Stomach smooth muscle (tissue), 2 donors: ENCODE measurements around the gene MAP3K19.

Experiments used
- H3K27ac ChIP-seq: one replicate; pipeline ENCODE4 v1.7.0; 2013; ENCODE audit warnings: mild to moderate bottlenecking, low read length, inconsistent platforms
- H3K27me3 ChIP-seq, 2 donors: one replicate each; pipeline ENCODE4 v1.7.0; 2013; ENCODE audit warnings: low read length in 2 of 2; ENCODE audit not compliant: insufficient read depth in 2 of 2, control insufficient read depth in 1 of 2
- H3K36me3 ChIP-seq, 2 donors: one replicate each; pipeline ENCODE4 v1.7.0; 2013; ENCODE audit warnings: low read length in 2 of 2; ENCODE audit not compliant: control insufficient read depth in 2 of 2, insufficient read depth in 2 of 2
- H3K4me1 ChIP-seq: one replicate; pipeline ENCODE4 v1.7.0; 2013; ENCODE audit warnings: low read length; ENCODE audit not compliant: control insufficient read depth, insufficient read depth
- H3K4me3 ChIP-seq, 2 donors: one replicate each; pipeline ENCODE4 v1.7.0; 2013; ENCODE audit warnings: low read length in 2 of 2
- H3K9ac ChIP-seq, 2 donors: one replicate each; pipeline ENCODE4 v1.7.0; 2013; ENCODE audit warnings: low read length in 2 of 2, mild to moderate bottlenecking in 1 of 2
- H3K9me3 ChIP-seq, 2 donors: one replicate each; pipeline ENCODE4 v1.7.0; 2013; ENCODE audit warnings: low read length in 2 of 2; ENCODE audit not compliant: control insufficient read depth in 2 of 2
- donor health status: healthy.
- donor health status: Pancreatic carcinoma.

Gene MAP3K19

DNA sequence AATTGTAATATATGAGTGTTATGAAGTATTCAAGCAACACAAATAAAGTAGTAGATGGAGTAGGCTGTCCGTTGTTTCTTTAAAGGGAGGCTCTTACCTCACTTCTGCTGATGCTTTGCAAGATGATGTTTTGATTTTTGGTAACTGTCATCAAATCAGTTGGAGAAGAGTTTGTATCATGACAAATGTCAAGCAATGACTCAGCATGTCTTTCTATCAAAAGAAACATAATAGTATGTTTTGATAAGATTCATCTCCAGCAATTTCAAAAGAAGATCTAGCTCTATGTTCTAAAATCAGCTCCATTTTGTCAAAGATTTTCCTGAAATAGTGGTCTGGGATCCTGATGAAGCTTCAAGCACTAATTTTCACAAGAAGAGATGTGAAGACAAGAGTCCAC lies 25.6 kb downstream of the MAP3K19 start:
- Histone ChIP-seq H3K9ac (no peak overlapping the region), H3K27me3 (no peaks in the 10 kb centered on the region), H3K36me3 (no peaks in the 10 kb centered on the region), H3K4me3 (no peak overlapping the region), H3K9me3 (no peaks in the 10 kb centered on the region), H3K27ac (no peak overlapping the region), H3K4me1 (no peaks in the 10 kb centered on the region)

DNA sequence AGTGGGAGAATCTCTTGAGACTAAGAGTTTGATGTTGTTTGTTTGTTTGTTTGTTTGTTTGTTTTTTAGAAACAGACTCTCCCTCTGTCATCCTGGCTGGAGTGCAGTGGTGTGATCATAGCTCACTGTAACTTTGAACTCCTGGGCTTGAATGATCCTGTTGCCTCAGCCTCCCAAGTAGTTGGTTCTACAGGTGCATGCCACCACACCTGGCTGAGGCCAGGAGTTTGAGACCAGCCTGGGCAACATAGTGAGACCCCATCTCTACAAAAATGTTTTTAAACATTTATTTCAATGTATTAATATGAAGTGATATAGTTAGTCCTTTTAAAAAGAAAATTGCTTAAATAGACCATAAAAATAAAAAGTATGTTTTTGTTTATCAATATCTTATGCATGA lies 35.6 kb downstream of the MAP3K19 start:
- H3K27me3 ChIP-seq = peaks cover 0 to 2% of the 10 kb centered on the region in 2 donors
- H3K4me3 ChIP-seq = no peak overlapping the region
- no peaks in the 10 kb centered on the region for H3K4me1 ChIP-seq
- H3K9ac ChIP-seq = no peak overlapping the region
- H3K27ac ChIP-seq = no peak overlapping the region
- peaks cover 0 to 2% of the 10 kb centered on the region in 2 donors for H3K9me3 ChIP-seq
- no peaks in the 10 kb centered on the region for H3K36me3 ChIP-seq

DNA sequence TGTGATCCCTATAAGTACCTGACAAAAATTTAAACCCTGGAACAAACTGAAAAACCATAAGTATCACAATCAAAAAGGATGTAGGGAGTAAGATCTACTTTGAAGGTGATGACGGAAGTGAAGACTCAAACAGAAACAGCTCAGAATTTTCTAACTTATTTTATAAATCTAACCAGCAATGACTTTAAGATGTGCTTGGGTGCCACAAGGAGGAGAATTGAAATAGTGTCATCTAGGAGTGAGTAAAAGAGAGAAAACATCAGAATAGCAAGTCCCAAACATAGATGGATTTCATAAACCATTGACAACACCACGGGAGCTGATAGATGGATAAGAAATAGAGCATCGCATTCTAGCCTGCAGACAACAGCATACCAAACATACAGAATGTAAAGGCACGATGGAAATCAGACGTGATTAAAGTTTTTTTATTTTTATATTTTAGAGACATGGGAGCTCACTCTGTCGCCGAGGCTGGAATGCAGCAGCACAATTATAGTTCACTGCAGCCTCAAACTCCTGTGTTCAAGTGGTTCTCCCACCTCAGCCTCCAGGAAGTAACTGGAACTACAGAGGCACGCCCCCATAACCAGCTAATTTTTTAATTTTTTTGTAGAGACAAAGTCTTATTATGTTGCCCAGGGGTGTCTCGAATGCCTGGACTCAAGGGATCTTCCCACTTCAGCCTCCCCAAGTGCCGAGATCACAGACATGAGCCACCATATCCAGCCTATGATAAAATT lies 36.9 kb downstream of the MAP3K19 start:
- H3K27ac ChIP-seq = no peak overlapping the region
- no peaks in the 10 kb centered on the region for H3K4me1 ChIP-seq
- no peak overlapping the region for H3K4me3 ChIP-seq
- H3K9me3 ChIP-seq = no peaks in the 10 kb centered on the region
- no peaks in the 10 kb centered on the region for H3K27me3 ChIP-seq
- no peaks in the 10 kb centered on the region for H3K36me3 ChIP-seq
- H3K9ac ChIP-seq = no peak overlapping the region

DNA sequence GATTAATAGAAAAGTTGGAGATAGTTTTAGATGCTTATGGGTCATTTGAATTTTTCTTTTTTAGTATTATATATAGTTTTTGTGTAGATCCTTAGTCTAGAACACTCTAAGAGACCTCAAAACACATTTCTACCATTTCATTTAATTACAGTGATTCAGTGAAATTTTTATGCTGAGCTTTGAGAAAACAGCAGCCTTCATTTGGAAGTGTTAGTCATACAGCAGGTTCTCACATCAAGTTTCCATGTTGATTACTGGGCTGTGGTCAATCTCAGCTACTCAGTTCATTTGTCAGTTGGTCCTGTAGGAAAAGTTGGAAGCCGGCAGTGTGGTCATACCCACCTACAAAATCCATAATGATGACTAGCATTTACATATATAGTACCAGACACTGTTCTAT lies 37.9 kb downstream of the MAP3K19 start:
- no peak overlapping the region for H3K4me3 ChIP-seq
- H3K9me3 ChIP-seq = no peaks in the 10 kb centered on the region
- peaks cover 2% of the 10 kb centered on the region for H3K4me1 ChIP-seq
- H3K27ac ChIP-seq = no peak overlapping the region
- no peak overlapping the region for H3K9ac ChIP-seq
- no peaks in the 10 kb centered on the region for H3K36me3 ChIP-seq
- H3K27me3 ChIP-seq = peaks cover 0 to 6% of the 10 kb centered on the region in 2 donors

DNA sequence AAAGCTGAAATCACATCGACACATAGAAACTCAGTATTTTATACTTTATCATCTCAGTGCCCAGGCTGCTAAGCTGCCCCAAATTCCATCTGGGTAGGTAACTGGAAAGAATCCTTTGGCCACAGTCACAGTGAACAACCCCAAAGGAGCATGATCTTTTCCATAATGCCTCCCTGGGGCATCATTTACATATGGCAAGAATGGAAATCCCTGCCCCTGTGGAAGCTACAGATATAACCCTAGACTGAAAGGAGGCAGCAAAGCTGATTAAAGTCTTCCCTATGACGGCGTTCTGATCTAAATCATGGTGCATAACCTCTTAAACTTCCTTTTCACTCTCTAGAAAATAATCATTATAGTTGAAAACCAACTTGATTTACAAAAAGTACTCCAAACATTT lies 41.5 kb downstream of the MAP3K19 start:
- H3K9me3 ChIP-seq = no peaks in the 10 kb centered on the region
- no peak overlapping the region for H3K27ac ChIP-seq
- H3K36me3 ChIP-seq = no peaks in the 10 kb centered on the region
- peaks cover 6% of the 10 kb centered on the region for H3K4me1 ChIP-seq
- no peak overlapping the region for H3K9ac ChIP-seq
- H3K27me3 ChIP-seq = peaks cover 0 to 6% of the 10 kb centered on the region in 2 donors
- H3K4me3 ChIP-seq = no peak overlapping the region

DNA sequence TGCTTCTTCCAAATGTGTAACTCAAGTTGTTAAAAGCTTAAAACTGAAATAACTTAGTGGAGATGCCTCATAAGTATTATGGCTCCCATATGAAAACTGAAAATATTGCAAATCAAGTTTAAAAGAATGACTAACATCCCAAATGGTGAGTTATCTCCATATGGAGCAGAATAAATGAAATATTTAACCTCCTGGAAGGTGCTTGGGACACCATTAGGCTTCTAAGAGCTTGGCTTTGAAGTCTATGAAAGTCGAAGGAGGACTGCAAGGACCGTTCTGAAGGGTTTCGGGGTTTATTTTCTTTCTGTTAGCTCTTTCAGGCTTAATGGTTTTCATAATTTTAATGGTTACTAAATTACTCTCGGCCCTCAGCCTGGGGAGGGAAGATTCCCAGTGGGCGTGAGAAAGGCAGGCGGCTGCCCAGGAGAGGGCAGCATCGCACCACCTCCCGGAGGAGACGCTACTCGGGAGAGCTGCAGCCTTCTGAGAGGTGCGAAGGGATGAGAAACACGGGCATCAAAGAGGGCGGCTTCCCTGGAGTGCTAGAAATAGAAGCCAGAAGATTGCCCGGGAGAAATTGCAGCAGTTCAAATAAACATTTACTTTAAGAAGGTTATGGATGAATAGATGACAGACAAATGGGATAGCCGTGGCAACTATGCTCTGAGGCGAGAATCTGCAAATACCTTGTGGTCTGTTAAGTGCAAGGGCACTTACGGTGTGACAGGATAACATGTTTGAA lies 43.1 kb downstream of the MAP3K19 start:
- Histone ChIP-seq H3K27ac (no peak overlapping the region), H3K4me3 (no peak overlapping the region), H3K27me3 (peaks cover 0 to 6% of the 10 kb centered on the region in 2 donors), H3K4me1 (peaks cover 6% of the 10 kb centered on the region), H3K36me3 (no peaks in the 10 kb centered on the region), H3K9ac (peak overlapping the region in 1 of 2 donors; percentile 30), H3K9me3 (no peaks in the 10 kb centered on the region)

DNA sequence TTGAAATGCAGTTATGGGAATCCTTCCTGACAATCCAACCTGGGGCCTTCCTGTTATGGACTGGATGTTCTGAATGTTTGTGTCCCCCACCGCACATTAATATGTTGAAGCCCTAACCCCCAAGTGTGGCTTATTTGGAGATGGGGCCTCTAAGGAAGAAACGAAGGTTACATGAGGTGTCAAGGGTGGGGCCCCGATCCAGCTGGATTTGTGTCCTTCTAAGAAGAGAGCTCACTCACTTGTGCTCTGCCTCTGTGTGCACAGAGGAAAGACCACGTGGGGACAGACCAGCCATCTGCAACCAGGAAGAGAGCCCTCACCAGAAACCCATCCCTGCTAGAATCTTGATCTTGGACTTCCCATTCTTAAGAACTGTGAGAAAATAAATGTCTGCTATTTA lies 44.4 kb downstream of the MAP3K19 start:
- no peak overlapping the region for H3K4me3 ChIP-seq
- H3K9me3 ChIP-seq = no peaks in the 10 kb centered on the region
- H3K27ac ChIP-seq = no peak overlapping the region
- H3K4me1 ChIP-seq = peaks cover 6% of the 10 kb centered on the region
- H3K36me3 ChIP-seq = no peaks in the 10 kb centered on the region
- H3K9ac ChIP-seq = no peak overlapping the region
- H3K27me3 ChIP-seq = peaks cover 0 to 6% of the 10 kb centered on the region in 2 donors

DNA sequence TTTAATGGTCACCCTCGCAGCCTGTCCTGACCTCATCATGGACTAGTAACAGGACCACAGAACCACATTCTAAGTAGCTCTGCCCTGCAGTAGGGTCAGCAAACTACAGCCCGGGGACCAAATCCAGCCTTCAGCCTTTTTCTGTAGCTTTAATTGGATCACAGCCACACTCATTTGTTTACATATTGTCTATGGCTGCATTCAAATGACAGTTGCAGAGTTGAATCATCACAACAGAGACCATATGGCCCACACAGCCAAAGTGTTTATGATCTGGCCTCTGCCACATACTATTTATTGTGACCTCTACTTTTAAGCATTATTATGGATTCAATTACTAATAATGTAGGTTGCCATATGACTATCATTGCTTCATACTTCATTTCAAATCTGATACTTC lies 47.7 kb downstream of the MAP3K19 start:
- Histone ChIP-seq H3K4me1 (peaks cover 6% of the 10 kb centered on the region), H3K9me3 (no peaks in the 10 kb centered on the region), H3K27me3 (peaks cover 0 to under 1% of the 10 kb centered on the region in 2 donors), H3K36me3 (no peaks in the 10 kb centered on the region), H3K9ac (no peak overlapping the region), H3K27ac (no peak overlapping the region), H3K4me3 (no peak overlapping the region)

DNA sequence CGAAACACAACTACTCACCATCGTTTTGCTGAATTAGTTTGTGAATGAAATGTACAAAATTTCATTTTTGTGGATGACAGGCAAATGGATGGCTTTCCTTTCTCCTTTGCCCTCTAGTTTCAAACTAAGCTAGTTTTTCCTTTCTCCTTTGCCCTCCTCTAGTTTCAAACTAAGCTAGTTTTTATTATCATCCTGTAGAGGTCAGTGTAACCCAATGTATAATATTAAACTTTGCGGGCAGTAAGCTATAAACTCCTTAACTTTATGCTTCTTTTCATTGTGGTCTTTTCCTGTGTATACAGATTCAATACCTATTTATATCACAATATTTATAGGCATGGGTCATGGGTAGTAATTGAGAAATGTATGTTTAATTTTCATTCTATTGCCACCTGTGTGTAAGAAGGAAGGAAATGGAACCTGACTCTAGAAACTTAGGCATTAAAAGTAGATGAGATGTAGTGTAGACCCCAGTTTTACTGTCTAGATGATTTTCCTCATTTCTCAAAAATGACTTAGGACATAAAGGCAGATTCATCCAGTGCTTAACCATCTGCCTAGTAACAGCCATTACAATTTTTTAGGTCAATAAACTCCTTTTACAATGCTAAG lies 58.1 kb downstream of the MAP3K19 start:
- H3K4me3 ChIP-seq = no peak overlapping the region
- no peaks in the 10 kb centered on the region for H3K27me3 ChIP-seq
- H3K4me1 ChIP-seq = no peaks in the 10 kb centered on the region
- H3K9ac ChIP-seq = no peak overlapping the region
- no peak overlapping the region for H3K27ac ChIP-seq
- no peaks in the 10 kb centered on the region for H3K36me3 ChIP-seq
- H3K9me3 ChIP-seq = no peaks in the 10 kb centered on the region

DNA sequence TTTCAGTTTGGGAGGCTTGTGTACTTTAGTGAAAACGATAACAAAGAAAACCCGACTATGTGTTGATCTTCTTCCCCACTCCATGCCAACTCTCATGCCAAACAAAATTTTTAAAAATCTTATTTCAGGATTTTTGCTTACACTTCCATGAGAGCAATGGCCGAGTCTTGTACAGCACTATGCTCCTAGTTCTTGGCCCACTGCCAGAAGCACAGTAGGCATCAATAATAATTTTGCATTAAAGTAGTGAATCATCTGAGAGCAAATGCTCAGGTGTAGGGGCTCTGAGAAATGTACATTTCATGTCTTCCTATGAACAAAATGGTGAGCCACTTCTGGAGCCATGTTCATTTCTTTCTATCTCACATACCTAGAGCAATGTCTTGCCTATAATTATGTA lies 62.2 kb downstream of the MAP3K19 start:
- H3K9me3 ChIP-seq = no peaks in the 10 kb centered on the region
- H3K9ac ChIP-seq = no peak overlapping the region
- no peaks in the 10 kb centered on the region for H3K36me3 ChIP-seq
- H3K27me3 ChIP-seq = no peaks in the 10 kb centered on the region
- H3K27ac ChIP-seq = no peak overlapping the region
- H3K4me3 ChIP-seq = no peak overlapping the region
- no peaks in the 10 kb centered on the region for H3K4me1 ChIP-seq

DNA sequence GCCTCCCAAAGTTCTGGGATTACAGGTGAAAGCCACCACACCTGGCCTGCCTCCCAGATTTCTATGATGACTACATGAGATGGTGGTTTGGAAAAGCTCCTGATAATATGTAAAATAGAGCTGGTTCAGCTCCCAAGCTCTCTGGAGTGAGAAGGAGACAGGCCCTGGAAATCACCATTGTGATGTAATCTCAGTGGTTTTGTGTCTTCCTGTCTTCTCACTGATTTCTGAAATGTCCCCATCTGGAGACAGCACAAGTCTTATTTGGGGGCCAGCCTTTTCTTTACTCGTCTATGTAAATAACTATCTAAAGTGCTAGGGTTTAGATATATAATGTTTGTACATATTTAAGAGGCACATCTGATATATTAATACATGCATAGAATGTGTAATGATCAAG lies 64.6 kb downstream of the MAP3K19 start:
- no peak overlapping the region for H3K27ac ChIP-seq
- H3K9me3 ChIP-seq = no peaks in the 10 kb centered on the region
- H3K27me3 ChIP-seq = no peaks in the 10 kb centered on the region
- H3K4me3 ChIP-seq = no peak overlapping the region
- no peaks in the 10 kb centered on the region for H3K36me3 ChIP-seq
- no peaks in the 10 kb centered on the region for H3K4me1 ChIP-seq
- no peak overlapping the region for H3K9ac ChIP-seq
